Activated T-helper 2 cell treated with anti-CD3 and anti-CD28 coated beads, Interferon-gamma antibody, Interleukin-2, Interleukin-4, amounts not matched to agents 10 μg/mL and 5 μg/mL and 100 μg/mL, durations not matched to agents 14 hours and 24 hours and 36 hours (primary cell): Measurements from ENCODE around the gene HYCC2. TPM values are rescaled to one million over a fixed set of nuclear protein-coding genes. Genes with fewer than 3 reads are reported as not detected.

Experiments
- DNase-seq: peaks from one replicate; pipeline ENCODE4 v3.0.0; 2021; ENCODE audit warnings: low spot score
- H3K27ac Mint-ChIP-seq: one replicate; pipeline ENCODE4 v1.8.0; 2021; ENCODE audit warnings: mixed read lengths
- H3K27me3 Mint-ChIP-seq: one replicate; pipeline ENCODE4 v1.8.0; 2021; ENCODE audit warnings: low read depth, mixed read lengths
- H3K36me3 Mint-ChIP-seq: one replicate; pipeline ENCODE4 v1.8.0; 2021; ENCODE audit warnings: low read depth, mixed read lengths
- H3K4me1 Mint-ChIP-seq: one replicate; pipeline ENCODE4 v1.8.0; 2021; ENCODE audit warnings: low read depth, mixed read lengths
- H3K4me3 Mint-ChIP-seq: one replicate; pipeline ENCODE4 v1.8.0; 2021; ENCODE audit warnings: low read depth, mild to moderate bottlenecking, moderate library complexity, mixed read lengths
- H3K9me3 Mint-ChIP-seq: one replicate; pipeline ENCODE4 v1.8.0; 2021; ENCODE audit warnings: mixed read lengths
- intact Hi-C: fragments of 100-400 bp; cut with micrococcal nuclease; formaldehyde crosslinking; loops from one replicate; pipeline ENCODE4 v1.15.1; 2023
- total RNA-seq: library from RNA; stranded (reverse); gene quantifications from 2 replicates; pipeline ENCODE4 v1.2.3, GENCODE V29; 2022

Gene HYCC2
- total RNA-seq, 1 donor from 2014 or later, result 23.8 TPM

DNA sequence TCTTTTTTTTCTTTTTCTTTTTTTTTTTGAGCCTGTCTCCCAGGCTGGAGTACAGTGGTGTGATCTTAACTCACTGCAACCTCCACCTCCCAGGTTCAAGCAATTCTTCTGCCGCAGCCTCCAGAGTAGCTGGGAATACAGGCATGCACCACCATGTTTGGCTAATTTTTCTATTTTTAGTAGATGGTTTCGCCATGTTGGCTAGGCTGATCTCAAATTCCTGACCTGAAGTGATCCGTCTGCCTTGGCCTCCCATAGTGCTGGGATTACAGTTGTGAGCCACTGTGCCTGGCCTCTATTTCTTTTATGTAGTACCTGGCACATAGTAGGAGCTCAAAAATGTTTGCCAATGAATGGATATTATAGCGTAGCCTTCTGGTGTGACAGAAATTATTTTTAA is 37.7 kb upstream of the HYCC2 start:
- Mint-ChIP-seq H3K36me3 (no peaks in the 10 kb centered on the region), H3K27ac (no peak overlapping the region), H3K4me1 (no peaks in the 10 kb centered on the region), H3K9me3 (no peaks in the 10 kb centered on the region), H3K27me3 (peaks cover 5% of the 10 kb centered on the region), H3K4me3 (no peak overlapping the region)
- intact Hi-C loops, result no loop called here
- DNase-seq, result no peak

DNA sequence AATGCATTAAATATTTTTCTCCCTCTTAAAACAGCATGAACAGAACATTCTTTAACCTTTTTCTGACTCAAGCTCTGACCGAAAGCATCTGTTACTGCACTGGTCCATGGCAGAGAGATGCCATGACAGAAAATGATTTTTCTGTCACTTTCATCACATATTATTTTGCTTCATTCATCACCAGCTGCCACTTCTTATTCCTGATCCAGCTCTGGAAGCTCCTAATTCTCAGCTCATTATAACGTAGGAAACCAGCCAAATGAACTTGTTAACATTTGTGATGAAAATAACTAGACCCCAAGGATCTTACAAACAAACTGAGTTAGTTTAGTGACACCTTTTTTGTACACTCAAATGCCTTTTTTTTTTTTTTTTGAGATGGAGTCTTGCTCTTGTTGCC is 36.9 kb upstream of the HYCC2 start:
- DNase-seq, result no peak
- Mint-ChIP-seq H3K36me3 (no peaks in the 10 kb centered on the region), H3K4me3 (no peak overlapping the region), H3K4me1 (no peaks in the 10 kb centered on the region), H3K27me3 (peaks cover 5% of the 10 kb centered on the region), H3K9me3 (no peaks in the 10 kb centered on the region), H3K27ac (no peak overlapping the region)
- intact Hi-C loops, result no loop called here

DNA sequence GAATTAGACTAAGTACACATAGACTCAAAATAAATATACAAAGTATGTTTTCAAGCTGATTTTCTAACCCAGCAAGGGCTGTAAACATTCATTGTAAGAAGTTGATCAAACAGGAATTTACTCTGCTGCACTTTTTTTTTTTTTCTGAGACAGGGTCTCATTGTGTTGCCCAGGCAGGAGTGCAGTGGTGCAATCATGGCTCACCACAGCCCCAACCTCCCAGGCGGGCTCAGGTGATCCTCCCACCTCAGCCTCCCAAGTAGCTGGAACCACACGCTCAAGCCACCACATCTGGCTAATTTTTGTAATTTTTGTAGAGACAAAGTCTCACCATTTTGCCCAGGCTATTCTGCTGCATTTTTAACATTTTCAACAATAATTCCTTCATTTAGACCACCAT is 36.2 kb upstream of the HYCC2 start:
- no peaks in the 10 kb centered on the region for H3K36me3 Mint-ChIP-seq
- no peak overlapping the region for H3K27ac Mint-ChIP-seq
- no peaks in the 10 kb centered on the region for H3K9me3 Mint-ChIP-seq
- no peak overlapping the region for H3K4me3 Mint-ChIP-seq
- H3K4me1 Mint-ChIP-seq, result no peaks in the 10 kb centered on the region
- intact Hi-C loops, result no loop called here
- no peak for DNase-seq
- H3K27me3 Mint-ChIP-seq, result peaks cover 5% of the 10 kb centered on the region

DNA sequence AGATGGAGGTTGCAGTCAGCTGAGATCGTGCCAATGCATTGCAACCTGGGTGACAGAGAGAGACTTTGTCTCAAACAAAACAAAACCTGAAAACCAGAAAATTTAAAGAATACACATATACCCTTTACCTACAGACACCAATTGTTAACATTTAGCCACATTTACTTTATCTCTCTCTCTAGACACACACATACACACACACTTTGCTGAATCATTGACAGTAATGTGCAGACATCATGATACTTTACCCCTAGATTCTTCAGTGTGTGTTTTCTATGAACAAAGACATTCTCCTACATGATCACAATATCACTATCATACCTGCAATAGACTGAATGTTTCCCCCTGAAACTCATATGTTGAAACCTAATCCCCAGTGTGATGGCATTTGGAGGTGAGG is 34.3 kb upstream of the HYCC2 start:
- no peak overlapping the region for H3K4me3 Mint-ChIP-seq
- H3K27me3 Mint-ChIP-seq, result peaks cover 5% of the 10 kb centered on the region
- H3K4me1 Mint-ChIP-seq, result no peaks in the 10 kb centered on the region
- no peaks in the 10 kb centered on the region for H3K9me3 Mint-ChIP-seq
- H3K36me3 Mint-ChIP-seq, result no peaks in the 10 kb centered on the region
- H3K27ac Mint-ChIP-seq, result no peak overlapping the region
- intact Hi-C loops, result no loop called here
- no peak for DNase-seq

DNA sequence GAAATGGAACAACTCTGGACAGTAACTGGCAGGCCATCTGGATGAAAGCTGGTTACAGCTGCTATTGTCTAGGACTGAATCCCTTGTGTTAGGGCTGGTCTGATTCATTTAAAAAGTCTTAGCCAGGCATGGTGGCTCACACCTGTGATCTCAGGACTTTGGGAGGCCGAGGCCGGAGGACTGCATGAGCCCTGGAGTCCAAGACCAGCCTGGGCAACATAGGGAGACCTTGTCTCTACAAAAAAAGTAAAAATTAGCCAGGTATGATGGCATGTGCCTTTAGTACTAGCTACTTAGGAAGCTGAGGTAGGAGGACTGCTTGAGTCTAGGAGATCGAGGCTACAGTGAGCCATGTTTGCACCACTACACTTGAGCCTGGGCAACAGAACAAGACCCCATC is 29.0 kb upstream of the HYCC2 start:
- Mint-ChIP-seq H3K36me3 (no peaks in the 10 kb centered on the region), H3K27me3 (no peaks in the 10 kb centered on the region)

DNA sequence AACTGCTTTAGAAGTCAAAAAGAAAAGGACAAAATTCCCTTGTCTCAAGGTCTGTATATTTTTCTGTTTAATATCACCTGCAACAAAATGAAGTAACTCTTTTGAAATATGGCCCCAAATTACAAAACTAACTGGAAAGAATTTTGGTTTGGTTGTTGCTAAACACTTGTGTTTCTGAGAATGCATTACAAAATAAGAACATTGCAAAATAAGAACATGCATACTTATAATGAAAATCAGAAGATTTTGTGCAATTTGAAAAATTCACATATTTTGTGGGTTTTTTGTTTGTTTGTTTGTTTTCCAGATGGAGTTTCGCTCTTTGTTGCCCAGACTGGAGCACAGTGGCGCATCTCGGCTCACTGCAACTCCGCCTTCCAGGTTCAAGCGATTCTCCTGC is 22.1 kb upstream of the HYCC2 start:
- H3K4me3 Mint-ChIP-seq, result no peak overlapping the region
- intact Hi-C loops, result no loop called here
- no peak overlapping the region for H3K27ac Mint-ChIP-seq
- H3K4me1 Mint-ChIP-seq, result peaks cover 2% of the 10 kb centered on the region
- no peaks in the 10 kb centered on the region for H3K27me3 Mint-ChIP-seq
- H3K9me3 Mint-ChIP-seq, result no peaks in the 10 kb centered on the region
- no peak for DNase-seq
- H3K36me3 Mint-ChIP-seq, result peaks cover 7% of the 10 kb centered on the region

More for the DNA sequence above, 29.0 kb upstream of the HYCC2 start:
- no peak overlapping the region for H3K4me3 Mint-ChIP-seq
- intact Hi-C loops, result no loop called here
- no peaks in the 10 kb centered on the region for H3K4me1 Mint-ChIP-seq
- no peak for DNase-seq
- H3K27ac Mint-ChIP-seq, result no peak overlapping the region
- H3K9me3 Mint-ChIP-seq, result no peaks in the 10 kb centered on the region

DNA sequence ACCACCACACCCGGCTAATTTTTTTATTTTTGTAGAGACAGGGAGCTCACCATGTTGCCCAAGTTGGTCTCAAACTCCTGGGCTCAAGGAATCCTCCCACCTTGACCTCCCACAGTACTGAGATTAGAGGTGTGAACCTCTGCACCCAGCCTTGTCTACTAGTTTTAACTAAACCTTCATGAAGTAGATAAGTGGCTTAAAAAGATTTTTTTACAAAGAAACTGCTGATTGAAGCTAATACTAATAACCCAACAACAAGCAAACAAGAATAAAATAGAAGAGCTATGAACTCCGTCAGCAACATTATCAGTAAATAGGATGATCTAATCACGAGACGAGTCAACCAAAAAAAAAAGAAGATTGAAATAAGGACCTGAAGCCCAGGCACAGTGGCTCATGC is 19.1 kb upstream of the HYCC2 start:
- no peaks in the 10 kb centered on the region for H3K9me3 Mint-ChIP-seq
- no peak for DNase-seq
- no peaks in the 10 kb centered on the region for H3K27me3 Mint-ChIP-seq
- H3K4me3 Mint-ChIP-seq, result no peak overlapping the region
- peaks cover 2% of the 10 kb centered on the region for H3K4me1 Mint-ChIP-seq
- H3K36me3 Mint-ChIP-seq, result peaks cover 30% of the 10 kb centered on the region
- no peak overlapping the region for H3K27ac Mint-ChIP-seq
- intact Hi-C loops, result no loop called here

DNA sequence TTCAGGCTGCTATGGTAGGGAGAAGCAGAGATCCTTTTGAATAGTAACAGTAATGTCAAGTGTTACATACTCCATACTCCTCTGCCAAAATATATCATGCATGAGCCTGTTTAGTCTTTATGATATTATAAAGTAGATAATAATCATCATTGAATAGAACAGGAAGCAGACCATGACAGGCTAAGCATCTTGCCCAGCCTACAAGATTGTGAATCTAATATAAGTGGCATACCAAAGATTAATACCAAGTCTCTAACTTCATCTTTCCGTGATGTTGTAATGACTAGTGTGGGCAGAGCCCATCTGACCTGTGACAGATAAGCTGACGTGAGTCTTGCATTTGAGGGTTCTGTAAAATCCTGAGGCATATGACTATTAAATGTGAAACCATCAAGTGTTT is 13.4 kb upstream of the HYCC2 start:
- Mint-ChIP-seq H3K9me3 (no peaks in the 10 kb centered on the region), H3K4me3 (no peak overlapping the region), H3K36me3 (peaks cover 40% of the 10 kb centered on the region), H3K27ac (no peak overlapping the region), H3K27me3 (no peaks in the 10 kb centered on the region), H3K4me1 (peaks cover 2% of the 10 kb centered on the region)
- no peak for DNase-seq
- intact Hi-C loops, result no loop called here

- H3K36me3 Mint-ChIP-seq, result peaks cover 12% of the 10 kb centered on the region
Observed at GRCh38 chr2:201074996-201075395, 3.5 kb upstream of the HYCC2 start.

GRCh38 chr2:201073071-201073470 is 1.6 kb upstream of the HYCC2 start:
- Mint-ChIP-seq H3K4me1 (peaks cover 32% of the 10 kb centered on the region), H3K4me3 (peak overlapping the region; percentile 73), H3K27ac (peak overlapping the region; percentile 41), H3K27me3 (no peaks in the 10 kb centered on the region), H3K9me3 (no peaks in the 10 kb centered on the region), H3K36me3 (peaks cover 6% of the 10 kb centered on the region)
- intact Hi-C loops, result loop anchor here (5.0 kb wide), 1 partner anchor 51 kb away; no protein-coding TSS in a partner anchor
- DNase-seq, result no peak

More at GRCh38 chr2:201074996-201075395, 3.5 kb upstream of the HYCC2 start:
- intact Hi-C loops, result loop anchor here (5.0 kb wide), 1 partner anchor 53 kb away; no protein-coding TSS in a partner anchor
- no peak overlapping the region for H3K27ac Mint-ChIP-seq
- H3K9me3 Mint-ChIP-seq, result no peaks in the 10 kb centered on the region
- DNase-seq, result no peak
- peaks cover 19% of the 10 kb centered on the region for H3K4me1 Mint-ChIP-seq
- H3K4me3 Mint-ChIP-seq, result no peak overlapping the region
- H3K27me3 Mint-ChIP-seq, result no peaks in the 10 kb centered on the region

DNA sequence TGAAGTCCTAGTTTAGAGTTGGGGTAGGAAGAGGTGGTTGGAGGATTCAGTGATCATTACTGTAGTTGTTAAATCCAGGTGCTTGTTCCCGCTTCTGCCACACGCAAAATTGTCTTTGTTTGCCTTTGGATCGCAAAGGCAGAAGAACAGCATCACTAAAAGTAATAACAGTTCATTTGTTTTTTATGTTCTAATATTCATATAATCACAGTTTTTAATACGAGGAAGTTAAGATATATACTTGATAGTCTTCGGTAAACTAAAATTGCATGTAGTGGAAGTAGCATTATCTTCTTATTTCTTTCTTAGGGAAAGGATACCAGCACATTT is 695 bp upstream of the HYCC2 start:
- DNase-seq, result no peak
- Mint-ChIP-seq H3K27ac (peak overlapping the region; percentile 93), H3K9me3 (no peaks in the 10 kb centered on the region), H3K4me1 (peaks cover 32% of the 10 kb centered on the region), H3K4me3 (peak overlapping the region; percentile 93), H3K27me3 (no peaks in the 10 kb centered on the region), H3K36me3 (peaks cover 6% of the 10 kb centered on the region)
- intact Hi-C loops, result loop anchor here (5.0 kb wide), 1 partner anchor 50 kb away; no protein-coding TSS in a partner anchor

- H3K4me1 Mint-ChIP-seq, result peaks cover 40% of the 10 kb centered on the region
- H3K9me3 Mint-ChIP-seq, result no peaks in the 10 kb centered on the region
- no peak for DNase-seq
- H3K27me3 Mint-ChIP-seq, result no peaks in the 10 kb centered on the region
- H3K4me3 Mint-ChIP-seq, result peak overlapping the region; percentile 93
- peak overlapping the region; percentile 93 for H3K27ac Mint-ChIP-seq
- intact Hi-C loops, result loop anchor here (1.0 to 5.0 kb wide), 10 partner anchors 45 to 380 kb away; partner anchors contain the start of genes BZW1, CFLAR, NIF3L1 and ORC2
- peaks cover 6% of the 10 kb centered on the region for H3K36me3 Mint-ChIP-seq
Observed at GRCh38 chr2:201070948-201071478, 458 bp downstream of the HYCC2 start.

DNA sequence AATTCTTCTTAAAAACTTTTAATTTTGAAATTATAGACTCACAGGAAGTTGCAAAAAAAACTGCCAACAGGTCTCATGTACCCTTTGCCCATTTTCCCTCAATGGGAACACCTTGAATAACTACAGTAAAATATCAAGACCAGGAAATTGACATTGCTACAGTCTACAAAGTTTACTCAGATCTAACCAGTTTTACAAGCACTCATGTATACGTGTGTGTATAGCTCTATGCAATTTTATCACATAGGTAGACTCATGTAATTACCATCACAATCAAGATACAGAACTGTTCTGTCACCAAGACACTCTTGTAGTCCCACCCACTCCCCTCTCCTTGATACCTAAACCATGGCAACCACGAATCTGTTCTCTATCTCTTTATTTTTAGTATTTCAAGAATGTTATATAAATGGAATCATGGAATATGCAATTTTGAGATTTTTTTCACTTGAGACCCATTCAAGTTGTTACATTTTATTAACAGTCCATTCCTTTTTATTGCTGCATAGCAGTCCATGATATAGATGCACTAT is 6.6 kb downstream of the HYCC2 start:
- no peak for DNase-seq
- Mint-ChIP-seq H3K36me3 (peaks cover 29% of the 10 kb centered on the region), H3K4me1 (peaks cover 45% of the 10 kb centered on the region), H3K4me3 (no peak overlapping the region), H3K27me3 (no peaks in the 10 kb centered on the region), H3K27ac (no peak overlapping the region), H3K9me3 (peaks cover 5% of the 10 kb centered on the region)
- intact Hi-C loops, result no loop called here
